Endothelial cell of umbilical vein (primary cell): ENCODE results near the gene PSME3IP1.

ENCODE experiments used
- EZH2 ChIP-seq: IDR thresholded peaks from 2 replicates; pipeline ENCODE4 v1.6.1; 2012; ENCODE audit warnings: borderline replicate concordance, low read depth, mild to moderate bottlenecking, moderate library complexity, low read length, inconsistent platforms; ENCODE audit not compliant: severe bottlenecking
- POLR2A ChIP-seq: IDR thresholded peaks from 2 replicates; pipeline ENCODE4 v1.6.1; 2012; ENCODE audit warnings: low read depth, mild to moderate bottlenecking, control low read depth, low read length
- TF ChIP-seq, protein P1 (sequence below), 2 donors: IDR thresholded peaks; 1 replicate in 1 of 2; 2 replicates in 1 of 2; pipeline ENCODE4 v1.5.1; 2011; ENCODE audit warnings: low read length in 2 of 2, mild to moderate bottlenecking in 2 of 2, moderate library complexity in 2 of 2, control low read depth in 1 of 2, inconsistent platforms in 1 of 2, low read depth in 1 of 2; ENCODE audit not compliant: insufficient read depth in 1 of 2; ENCODE audit errors: extremely low read depth in 1 of 2

DNA sequence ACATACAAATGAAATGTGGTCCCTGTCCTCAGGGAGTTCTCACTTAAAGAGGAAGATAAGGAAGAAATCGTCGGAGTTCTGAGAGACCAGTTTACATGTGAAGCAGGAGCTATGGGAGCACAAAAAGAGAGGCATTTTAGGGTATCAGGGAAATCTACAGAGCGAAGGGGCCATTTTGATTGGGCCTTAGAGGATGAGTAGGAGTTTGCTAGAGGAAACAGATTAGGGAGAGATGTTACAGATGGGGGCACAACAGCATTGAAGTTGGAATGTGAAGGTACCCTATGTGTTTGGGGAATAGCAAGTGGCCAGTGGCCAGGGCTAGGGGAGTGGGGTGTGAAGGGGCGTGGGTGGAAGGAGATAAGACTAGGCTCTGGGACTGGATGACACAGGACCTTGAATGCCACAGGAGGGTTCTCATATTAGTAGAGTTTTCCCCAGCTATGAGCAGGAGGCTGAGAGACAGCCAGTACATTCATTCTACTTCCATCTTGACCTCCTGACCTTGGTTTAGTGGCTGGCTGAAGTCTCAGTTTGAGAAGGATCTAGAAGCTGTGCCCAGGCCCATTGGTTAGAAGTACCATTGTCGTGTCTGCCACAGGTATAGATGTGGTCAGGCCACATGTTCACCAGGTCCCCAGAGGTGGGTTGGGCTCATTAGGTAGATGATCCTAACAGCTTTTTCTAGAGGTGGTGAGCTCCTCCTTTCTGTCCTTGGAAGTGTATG is 58.6 kb downstream of the PSME3IP1 start:
- TF ChIP-seq, protein P1, sequence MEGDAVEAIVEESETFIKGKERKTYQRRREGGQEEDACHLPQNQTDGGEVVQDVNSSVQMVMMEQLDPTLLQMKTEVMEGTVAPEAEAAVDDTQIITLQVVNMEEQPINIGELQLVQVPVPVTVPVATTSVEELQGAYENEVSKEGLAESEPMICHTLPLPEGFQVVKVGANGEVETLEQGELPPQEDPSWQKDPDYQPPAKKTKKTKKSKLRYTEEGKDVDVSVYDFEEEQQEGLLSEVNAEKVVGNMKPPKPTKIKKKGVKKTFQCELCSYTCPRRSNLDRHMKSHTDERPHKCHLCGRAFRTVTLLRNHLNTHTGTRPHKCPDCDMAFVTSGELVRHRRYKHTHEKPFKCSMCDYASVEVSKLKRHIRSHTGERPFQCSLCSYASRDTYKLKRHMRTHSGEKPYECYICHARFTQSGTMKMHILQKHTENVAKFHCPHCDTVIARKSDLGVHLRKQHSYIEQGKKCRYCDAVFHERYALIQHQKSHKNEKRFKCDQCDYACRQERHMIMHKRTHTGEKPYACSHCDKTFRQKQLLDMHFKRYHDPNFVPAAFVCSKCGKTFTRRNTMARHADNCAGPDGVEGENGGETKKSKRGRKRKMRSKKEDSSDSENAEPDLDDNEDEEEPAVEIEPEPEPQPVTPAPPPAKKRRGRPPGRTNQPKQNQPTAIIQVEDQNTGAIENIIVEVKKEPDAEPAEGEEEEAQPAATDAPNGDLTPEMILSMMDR (IDR thresholded peaks at IDR 0.05; ENCODE audit: extremely low read depth in 1 of 2, insufficient read depth in 1 of 2, low read depth in 1 of 2, low read length in 2 of 2) = no peak
- TF ChIP-seq POLR2A = no peak
- no peak for TF ChIP-seq EZH2
